ENCODE results near the gene TSPAN32.
"Not testable (repeated sequence)": the region's sequence is repeated elsewhere in the genome, so short reads cannot be mapped to it uniquely, and the experiment has no call there.

Gene TSPAN32

DNA sequence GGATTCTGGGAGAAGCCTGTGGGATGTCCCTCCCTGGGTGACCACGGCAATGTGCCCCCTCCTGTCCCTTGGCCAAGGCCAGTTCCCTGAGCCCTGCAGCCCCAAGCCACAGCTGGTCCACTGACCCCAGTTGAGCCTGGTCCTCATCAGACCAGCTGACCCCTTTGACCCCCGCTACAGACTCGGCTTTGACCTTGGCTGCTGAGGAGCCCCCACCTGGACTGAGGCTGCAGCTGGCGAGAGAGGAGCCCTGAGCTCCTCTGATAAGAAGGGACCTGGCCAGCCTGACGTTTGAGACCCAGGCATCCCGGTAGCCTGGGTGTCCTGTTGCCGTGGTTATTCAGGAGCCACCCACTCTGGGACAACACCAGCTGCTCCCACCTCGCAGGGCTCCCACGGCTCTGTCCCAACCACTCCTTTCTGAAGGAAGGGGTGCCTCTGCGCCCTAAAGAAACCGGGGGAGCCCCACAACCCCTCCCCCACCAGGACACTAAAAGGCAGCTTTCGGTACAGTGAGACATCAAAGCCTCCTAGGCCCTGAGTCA is 34.4 kb upstream of the TSPAN32 start:
- DNase-seq (ENCODE audit: low read depth in 2 of 2), result no peak

DNA sequence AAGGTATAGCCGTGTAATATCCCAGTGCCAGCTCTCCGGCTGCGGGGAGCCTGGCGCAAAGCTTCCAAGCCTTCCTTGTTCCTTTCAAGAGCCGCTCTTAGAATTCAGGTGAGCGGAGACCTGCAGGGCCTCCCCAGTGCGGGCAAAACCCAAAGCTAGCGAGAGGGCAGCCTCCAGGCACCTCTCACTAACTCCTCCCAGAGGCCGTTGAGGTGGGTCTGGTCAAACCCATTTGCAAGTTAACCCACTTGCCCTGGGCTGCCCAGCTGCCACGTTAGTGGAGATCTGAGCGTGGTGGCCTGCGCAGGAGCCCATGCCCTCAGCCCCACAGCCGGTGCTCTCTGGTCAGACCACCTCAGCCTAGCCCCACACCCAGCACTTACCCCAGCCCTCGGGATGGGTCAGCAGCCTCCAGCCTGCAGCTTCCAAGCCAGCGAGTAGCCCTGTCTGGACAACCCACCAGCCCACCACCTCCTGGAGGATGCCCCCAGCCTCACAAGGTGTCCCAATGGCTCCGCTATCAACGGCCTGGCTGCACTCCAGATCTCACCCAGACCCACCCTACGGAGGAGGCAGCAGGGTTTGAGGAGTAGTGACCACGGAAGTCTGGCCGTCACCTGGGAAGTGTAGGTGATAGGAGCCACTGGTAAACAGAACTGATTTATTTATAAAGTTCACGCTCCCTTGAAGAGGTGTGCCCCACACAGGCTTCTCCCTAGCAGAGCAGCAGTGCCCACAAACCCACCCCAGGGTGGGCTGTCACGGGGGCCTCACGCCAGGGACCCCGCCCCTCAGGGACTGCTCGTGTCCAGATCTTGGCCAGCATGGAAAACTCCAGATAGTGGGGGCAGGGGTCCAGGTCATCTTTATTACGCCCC is 33.7 kb upstream of the TSPAN32 start:
- no peak for DNase-seq (ENCODE audit: low read depth in 2 of 2)

DNA sequence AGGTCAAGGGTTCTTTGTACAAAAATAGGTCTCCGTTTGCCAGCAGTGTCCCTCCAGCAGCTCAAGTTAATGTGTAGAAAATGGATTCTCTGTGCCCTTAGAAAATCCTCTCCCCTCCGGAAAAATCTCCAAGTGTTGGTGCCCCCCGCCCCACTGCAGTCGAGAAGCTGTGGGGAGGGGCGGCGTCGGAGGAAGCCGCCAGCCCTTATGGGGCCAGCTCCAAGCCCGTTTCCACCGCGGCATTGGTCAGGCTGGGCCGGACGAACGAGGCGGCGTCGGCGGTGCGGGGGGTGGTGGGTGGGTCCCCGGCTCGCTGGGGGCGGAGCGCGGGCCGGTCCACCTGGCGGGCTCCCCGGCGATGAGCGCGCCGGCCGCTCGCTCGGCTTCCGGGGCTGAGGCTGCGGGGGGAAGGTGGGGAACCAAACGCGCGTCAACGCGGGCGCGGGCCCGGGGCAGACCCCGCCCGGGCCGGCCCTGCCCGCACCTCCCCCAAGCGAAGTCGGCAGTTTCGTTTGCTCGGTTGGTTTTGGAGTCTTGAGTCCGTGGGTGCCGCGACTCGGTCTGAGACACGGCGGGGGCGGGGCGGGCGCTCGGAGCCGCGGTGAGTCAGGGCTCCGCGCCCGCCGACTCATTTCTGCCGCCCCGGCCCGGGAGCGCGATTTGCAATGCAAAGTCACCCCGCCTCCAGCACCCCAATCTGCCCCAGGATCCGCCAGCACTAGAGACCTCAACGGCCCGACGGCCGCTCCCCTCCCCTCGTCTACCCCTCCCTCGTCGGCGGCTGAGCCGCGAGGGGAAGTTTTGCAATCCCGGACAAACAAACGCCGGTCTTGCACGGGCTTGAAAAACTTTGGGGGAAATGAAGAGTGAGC is 32.8 kb upstream of the TSPAN32 start:
- DNase-seq (ENCODE audit: low read depth in 2 of 2), result no peak

DNA sequence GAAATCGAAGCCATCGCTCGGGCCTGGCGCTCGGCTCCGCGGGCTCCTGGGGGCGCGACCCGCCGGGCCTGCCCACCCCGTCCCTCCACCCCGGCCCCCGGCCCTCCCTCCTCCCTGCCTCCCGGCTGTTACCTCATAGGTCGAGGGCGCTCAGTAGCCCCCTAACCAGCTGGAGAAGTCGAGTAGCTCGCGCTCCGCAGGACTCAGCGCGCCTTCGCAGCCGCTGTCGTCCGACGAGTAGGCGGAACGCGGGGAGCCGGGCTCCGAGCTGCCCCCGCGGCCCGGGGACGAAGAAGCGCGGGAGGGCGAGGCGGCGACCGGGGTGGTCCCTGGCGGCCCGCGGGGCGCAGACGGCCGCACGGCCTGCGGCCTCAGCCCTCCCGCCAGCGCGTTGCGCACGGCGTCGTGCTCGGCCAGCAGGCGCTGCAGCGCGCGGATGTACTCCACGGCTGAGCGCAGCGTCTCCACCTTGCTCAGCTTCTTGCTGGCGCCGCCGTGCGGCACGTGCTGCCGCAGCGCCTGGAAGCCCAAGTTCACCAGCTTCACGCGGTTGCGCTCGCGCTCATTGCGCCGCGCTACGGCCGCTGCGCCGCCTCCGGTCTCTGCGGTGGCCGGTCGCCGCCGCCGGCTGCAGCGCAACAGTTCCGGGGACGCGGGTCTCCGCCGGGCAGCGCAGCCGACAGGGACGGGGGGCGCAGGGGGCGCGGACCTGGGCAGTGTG is 32.1 kb upstream of the TSPAN32 start:
- peak; percentile 4 to 7 for DNase-seq (ENCODE audit: low read depth in 2 of 2)

DNA sequence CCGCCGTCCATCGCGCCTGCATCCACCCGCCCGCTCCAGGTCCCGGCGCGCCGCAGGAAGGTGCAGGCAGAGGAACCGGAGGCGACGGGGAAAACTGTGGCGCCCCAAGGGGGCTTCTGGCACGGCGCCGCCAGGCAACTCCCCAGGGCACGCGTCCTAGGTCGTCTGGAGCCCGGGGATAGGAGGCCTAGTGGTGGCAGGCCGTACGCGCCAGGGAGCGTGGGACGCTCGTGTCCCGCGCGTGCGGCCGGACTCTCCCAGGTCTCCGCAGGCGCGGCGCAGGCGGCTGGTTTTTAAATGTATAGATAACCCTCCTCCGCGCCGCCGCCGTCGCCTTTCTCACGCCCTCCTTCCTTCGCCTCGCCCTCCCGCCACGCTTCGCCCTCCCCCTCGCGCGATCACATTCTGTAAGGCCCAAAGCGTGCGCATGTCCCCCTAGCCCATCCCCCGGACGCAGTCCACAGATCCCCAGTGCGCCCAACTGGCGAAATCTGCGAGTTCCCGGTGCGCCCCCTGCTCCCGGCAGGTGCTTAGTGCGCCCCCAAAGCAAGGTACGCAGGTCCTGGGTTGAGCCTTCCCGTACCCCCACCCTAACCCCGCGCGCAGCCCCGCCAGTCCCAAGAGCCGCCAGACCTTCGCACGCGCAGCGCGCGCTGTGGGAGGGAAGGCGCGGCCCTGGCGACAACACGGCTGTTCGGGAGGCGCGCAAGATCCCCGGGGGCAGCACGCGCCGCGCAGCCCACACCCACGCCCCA is 31.3 kb upstream of the TSPAN32 start, which contains the start of gene ASCL2:
TSS of gene ASCL2 (minus strand) at position 267 of the 755 bp plus-strand sequence. CDS start at position 11, 256 bp downstream.
- DNase-seq (ENCODE audit: low read depth in 2 of 2), result no peak

DNA sequence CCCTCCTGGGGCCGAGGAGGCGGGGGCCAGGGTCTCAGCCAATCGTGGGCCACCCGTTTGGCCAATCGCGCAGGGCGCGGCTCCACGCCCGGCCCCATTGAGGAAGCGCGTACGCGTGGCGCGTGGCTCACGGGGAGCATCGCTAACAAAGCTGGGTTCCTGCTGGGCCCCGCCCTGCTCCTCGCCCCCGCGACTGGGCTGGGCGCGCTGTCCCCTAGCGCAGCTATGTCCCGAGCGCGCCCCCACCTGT is 30.8 kb upstream of the TSPAN32 start:
- DNase-seq (ENCODE audit: low read depth in 2 of 2), result no peak

DNA sequence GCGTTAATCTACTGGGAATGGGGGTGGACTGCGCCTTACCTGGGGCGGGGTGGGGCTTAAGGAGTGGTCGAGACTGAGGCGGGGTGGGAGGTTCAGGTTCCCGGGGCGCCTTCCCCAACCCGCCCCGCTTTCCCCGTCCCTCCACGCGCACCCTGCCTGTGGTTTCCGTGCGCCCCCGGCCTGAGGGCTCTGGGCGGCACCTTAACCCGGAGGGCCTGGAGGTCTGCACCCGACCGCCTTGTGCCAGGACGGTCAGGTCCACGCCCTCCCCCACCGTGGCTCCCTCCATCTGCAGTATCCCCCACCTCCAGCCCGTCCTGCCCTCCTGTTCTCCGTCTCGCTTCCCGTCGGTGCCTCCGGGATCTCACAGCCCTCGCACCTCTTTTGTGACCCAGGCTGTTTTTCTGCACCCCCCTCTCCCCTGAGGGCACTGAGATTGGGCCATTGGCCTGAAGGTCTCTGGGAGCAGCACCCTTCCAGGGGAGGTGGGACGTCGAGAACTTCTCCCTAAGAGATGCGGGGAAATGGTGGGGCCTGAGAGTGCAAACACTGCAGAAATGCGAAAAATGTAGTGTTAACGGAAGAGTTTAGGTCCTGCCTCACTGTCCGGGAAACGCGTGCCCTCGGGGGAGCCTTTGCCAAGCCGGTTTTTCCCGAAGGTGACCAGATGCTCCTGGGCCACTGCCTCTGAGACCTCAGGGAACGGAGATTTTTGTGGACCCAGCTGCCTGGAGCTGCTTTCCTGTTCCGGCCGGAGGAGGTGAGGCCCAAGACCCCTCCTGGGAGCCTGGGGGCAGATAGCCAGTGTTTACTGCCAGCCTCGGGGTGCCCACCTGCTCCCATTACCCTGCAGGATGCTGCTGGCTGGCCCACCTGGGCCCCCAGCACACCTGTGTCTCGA is 30.2 kb upstream of the TSPAN32 start:
- no peak for DNase-seq (ENCODE audit: low read depth in 2 of 2)

DNA sequence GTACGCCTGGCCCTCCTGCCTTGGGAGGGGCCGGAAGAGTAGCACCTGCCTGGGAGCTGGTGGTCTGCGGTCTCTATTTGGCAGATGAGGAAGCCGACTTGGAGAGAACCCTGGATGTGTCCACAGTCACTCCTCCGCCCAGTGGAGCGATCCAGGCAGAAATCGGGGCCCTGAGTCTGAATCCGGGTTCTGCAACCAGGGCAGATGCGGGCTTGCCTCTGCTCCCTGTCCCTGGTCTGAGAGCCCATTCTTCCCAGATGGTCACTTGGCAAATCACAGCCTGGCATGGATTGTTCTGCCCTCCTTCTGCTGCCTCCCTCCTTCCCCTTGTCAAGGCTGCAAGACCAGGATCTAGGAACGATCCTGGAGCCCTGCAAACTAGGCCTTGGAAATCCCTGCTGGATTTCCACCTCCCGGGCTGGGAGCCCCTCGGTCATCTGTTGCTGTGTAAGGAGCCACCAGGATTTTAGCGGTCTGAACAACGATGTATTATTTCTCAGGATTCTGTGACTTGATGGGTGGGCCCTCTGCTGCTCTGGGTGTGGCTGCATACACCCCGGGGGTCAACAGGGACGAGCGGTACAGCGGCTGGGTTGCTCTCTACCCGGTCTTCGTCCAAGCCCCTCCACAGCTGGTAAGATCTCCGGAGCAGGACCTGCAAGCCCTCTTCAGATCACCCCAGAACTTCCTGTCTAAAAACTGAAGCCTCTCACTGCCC is 29.4 kb upstream of the TSPAN32 start:
- DNase-seq (ENCODE audit: low read depth in 2 of 2), result no peak

DNA sequence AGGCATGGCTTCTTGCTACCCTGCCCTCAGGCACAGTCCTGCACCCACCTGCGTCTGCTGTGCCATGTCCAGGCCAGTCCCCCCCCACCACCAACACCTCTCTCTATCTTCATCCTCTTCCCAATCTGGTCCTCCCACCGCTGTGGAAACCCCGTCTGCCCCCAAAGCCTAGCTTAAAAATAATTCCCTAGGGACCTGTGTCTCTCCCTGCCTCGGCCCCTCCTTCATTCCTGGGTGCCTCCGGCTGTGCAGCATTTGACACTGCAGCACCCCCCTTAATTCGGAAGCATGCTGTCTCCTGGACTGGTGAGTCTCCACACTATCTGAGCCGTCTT is 28.9 kb upstream of the TSPAN32 start:
- no peak for DNase-seq (ENCODE audit: low read depth in 2 of 2)

DNA sequence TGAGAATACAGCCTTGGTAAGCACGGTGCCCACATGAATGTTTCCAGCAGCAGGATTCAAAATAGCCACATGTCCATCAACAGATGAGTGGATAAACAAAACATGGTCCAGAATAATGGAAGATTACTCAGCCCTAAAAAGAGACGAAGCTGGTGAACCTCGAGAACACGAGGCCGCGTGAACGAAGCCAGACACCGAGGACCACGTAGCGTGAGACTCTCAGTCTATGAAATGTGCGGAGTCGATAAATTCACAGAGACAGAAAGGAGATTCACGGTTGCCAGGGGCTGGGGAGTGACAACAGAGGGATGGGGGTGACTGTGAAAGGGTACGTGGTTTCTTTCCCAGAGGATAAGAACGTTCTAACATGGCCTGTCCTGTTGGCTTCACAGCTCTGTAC is 28.5 kb upstream of the TSPAN32 start:
- DNase-seq (ENCODE audit: low read depth in 2 of 2), result no peak

DNA sequence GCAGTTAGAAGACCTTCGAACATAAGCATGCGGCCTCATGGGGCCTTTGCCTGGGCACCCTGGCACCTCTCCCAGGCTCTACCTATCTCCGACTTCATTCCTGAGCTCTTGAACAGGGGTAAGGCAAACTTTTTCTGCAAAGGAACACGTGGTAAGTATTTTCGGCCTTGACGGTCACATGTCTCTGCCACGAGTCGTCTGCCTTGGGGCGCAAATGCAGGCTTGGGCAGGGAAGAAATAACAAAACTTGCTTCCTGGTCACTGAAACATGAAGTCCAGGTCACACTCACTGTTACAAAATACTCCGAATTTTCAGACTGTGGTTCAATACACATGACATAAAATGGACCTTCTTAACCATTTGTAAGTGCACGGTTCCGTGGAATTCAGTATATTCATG is 28.0 kb upstream of the TSPAN32 start:
- no peak for DNase-seq (ENCODE audit: low read depth in 2 of 2)

DNA sequence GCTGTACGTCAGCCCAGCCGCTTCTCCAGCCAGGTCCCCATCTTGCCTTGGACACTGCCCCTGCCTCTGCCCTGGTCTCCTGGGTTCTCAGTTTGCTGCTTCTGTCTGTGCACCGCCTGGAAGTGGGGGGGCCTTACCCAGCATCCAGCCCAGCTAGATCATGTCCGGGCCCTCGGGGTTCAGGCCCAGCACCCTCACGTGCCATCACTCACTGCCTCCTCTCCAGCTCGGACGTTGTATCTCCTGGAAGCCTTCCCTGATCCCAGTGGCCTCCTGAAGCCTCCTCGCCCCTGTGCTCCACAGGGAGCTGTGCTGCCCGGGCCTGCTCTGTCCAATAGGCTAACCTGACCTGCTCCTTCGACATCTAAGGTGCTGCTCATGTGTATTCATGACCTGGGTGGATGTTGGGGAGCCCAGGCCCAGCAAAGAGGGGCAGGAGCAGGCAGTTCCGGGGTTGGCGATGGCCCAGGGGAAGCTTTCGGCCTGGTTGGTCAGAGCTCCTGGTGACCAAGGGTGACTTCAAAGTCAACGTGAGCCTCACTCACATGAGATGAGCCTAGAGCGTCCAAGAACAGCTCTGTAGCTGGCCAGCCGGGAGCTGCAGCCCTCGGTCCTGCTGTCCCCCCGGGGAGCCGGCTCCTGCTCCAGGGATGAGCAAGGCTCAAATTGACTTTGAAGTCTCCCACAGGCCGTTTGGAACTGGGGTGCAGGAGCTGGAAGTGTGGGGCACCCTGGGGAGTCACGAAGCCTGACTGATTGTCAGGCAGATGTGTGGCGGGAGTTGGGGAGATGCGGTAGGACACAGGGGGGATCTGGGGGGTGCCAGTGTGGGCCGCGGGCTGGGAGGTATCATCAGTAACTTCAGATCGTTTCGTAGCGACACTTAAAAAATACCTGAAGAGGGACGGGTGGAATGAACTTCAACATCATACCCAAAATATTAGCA is 26.2 kb upstream of the TSPAN32 start:
- no peak for DNase-seq (ENCODE audit: low read depth in 2 of 2)

DNA sequence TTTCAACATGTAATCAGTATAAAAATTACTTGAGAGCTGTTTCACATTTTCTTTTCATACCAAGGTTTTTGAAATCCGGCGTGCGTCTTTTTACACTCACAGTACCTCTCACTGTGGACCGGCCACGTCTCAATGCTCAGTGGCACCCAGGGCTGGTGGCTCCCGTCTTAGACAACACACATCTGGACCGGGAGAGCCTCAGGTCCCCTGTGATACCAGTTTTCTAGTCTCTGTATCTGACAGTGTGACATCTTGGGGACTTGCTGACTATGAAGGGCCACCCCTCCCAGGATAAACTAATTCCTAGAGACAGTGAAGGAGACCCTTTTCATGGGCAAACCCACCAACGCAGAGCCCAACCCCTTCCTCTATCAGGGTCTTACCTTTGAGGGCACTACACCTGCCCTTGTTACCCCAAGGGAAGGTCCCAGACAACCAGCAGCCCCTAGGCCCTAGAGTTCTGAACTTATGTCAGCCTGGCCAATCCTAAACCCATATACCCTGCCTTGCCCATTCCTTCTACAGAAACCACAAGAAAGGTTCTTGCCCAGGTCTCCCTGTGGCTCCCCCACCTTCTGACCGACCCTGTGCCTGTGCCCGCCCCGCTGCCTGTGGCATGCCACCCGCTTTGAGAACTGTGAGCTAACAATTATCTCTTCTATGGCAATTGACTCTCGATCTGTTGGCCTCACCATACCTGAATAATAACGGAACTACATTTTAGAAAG is 25.4 kb upstream of the TSPAN32 start:
- no peak for DNase-seq (ENCODE audit: low read depth in 2 of 2)

DNA sequence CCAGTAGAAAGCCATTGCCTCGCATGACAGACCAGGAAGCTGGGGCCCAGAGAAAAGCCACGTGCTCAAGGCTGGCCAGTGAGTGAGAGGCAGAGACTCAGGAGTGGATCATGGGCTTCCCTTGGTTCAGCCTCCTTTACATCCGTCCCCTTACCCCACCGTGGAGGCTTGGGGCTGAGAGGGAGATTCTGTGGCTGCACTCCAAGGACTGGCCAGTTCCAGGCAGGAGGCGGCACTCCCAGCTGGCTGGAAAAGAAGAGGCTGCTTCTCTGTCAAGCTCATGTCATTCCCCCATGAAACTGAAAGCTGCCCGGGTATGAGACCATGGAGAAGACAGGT is 24.8 kb upstream of the TSPAN32 start:
- no peak for DNase-seq (ENCODE audit: low read depth in 2 of 2)

DNA sequence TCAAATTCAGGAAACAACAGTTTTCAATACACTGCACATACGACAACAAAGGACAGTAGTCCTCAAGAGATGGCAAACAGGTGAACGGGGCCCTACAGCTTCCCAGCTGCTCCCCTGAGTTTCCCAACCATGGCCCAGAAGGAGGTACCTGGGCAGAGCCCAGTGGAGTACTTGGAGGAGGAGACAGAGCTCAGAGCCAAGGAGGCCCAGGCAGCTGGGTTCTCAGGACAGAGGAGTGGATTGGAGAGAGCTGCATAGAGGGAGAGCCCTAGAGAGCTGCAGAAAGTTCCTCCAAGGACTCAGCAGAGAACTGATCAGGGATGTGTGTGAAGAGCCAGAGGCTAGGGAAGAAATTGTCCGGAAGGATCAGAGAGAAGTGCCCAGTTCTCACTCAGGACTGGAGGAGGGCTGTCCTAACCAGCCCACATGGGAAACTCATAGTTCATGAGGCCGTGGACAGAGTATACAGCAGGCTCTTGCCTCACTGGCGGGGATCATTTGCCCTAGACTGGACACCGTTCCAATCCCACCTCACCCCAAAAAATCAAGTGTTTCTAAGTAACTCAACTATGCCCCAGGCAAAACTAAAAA is 23.8 kb upstream of the TSPAN32 start:
- no peak for DNase-seq (ENCODE audit: low read depth in 2 of 2)

DNA sequence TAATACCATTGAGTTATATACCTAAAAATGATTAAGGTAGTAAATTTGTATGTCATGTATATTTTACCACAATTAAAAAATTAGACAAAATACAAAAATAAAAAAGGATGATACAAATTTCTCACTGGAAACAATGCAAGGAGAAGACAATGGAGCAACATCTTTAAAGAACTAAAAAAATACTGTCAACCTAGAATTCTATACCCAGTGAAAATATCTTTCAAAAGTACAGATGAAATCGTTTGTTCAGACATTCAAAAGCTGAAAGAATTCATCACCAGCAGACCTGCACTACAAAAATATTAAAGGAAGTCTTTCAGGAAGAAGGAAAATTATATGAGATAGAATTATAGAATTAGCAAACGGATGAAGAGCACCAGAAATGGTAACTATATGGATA is 21.6 kb upstream of the TSPAN32 start:
- no peak for DNase-seq (ENCODE audit: low read depth in 2 of 2)

DNA sequence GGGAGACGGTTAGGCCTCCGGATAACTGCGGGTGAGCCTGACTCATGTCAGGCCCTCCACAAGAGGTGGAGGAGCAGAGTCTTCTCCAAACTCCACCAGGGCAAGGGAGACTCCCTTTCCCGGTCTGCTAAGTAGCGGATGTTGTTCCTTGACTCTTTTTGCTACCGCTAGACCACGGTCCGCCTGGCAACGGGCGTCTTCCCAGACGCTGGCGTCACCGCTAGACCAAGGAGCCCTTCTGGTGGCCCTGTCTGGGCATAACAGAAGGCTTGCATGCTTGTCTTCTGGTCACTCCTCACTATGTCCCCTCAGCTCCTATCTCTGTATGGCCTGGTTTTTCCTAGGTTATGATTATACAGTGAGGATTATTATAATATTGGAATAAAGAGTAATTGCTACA is 15.5 kb upstream of the TSPAN32 start:
- DNase-seq (ENCODE audit: low read depth in 2 of 2), result not testable (repeated sequence)

DNA sequence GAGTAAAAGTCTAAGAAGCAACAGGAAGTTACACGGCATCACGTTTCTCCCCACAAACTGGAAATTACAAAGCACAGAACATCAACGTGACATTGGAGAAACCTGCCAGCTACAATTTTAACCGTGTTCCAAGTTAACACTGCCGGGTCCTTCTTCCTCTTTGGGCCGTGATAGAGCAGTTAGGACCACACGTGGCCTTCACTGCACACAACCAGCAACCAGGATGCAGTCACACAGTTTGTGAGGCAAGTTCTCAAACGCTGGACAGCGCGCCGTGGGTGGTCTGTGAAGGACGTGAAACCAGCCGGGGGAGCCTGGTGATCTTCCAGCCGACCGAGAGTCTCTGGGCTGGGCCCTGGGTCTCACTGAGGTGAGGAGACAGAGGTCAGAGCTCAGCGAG is 14.7 kb upstream of the TSPAN32 start:
- no peak for DNase-seq (ENCODE audit: low read depth in 2 of 2)

All from fibroblast of skin of left biceps (primary cell).